ENCODE data around the gene ERV3-1. TPM values are rescaled to one million over a fixed set of nuclear protein-coding genes. Genes with fewer than 3 reads are reported as not detected.

ERV3-1 gene
- total and polyA plus RNA-seq, 9 of the 15 experiments (the other 6 are each of a cell fraction or from before 2014, with no cell fraction given), result 10.2 to 30.0 (median 22.0) TPM

- TF ChIP-seq UBTF (IDR thresholded peaks at IDR 0.05; ENCODE audit: borderline replicate concordance in 1 of 2, low read depth in 2 of 2, low read length in 2 of 2), result no peak
- TF ChIP-seq GATA2 (CRISPR knock-in tag; IDR thresholded peaks at IDR 0.05), result peak; percentile 98
- TF ChIP-seq SMAD4 (CRISPR knock-in tag; conservative IDR thresholded peaks at IDR 0.05), result peak; percentile 96
- TF ChIP-seq JUN (IDR thresholded peaks at IDR 0.05; ENCODE audit: borderline replicate concordance, low read depth, low read length), result peak; percentile 98
- TF ChIP-seq JUN (CRISPR knock-in tag; IDR thresholded peaks at IDR 0.05; ENCODE audit: borderline replicate concordance), result peak; percentile 96
- TF ChIP-seq TCF15 (CRISPR knock-in tag; IDR thresholded peaks at IDR 0.05), result no peak; the same call in 1 of the 2 replicates
- TF ChIP-seq ZNF780A (CRISPR knock-in tag; IDR thresholded peaks at IDR 0.05), result no peak
- no peak for TF ChIP-seq RBM22 (IDR thresholded peaks at IDR 0.05; ENCODE audit: low read depth, low read length, poor library complexity, severe bottlenecking)
- TF ChIP-seq ZC3H8 (IDR thresholded peaks at IDR 0.05), result no peak
- TF ChIP-seq CBFA2T3 (IDR thresholded peaks at IDR 0.05), result peak; percentile 99
- peak; percentile 100 for TF ChIP-seq ARID1B (IDR thresholded peaks at IDR 0.05)
- TF ChIP-seq SOX6 (IDR thresholded peaks at IDR 0.05), result peak; percentile 100
- TF ChIP-seq KDM5B (IDR thresholded peaks at IDR 0.05; ENCODE audit: insufficient replicate concordance, low read depth, low read length), result no peak
- no peak for TF ChIP-seq TAF15 (IDR thresholded peaks at IDR 0.05; ENCODE audit: low read depth, low read length)
- TF ChIP-seq CBX8 (IDR thresholded peaks at IDR 0.05; ENCODE audit: borderline replicate concordance, extremely low read depth, low read depth, low read length, poor library complexity, severe bottlenecking), result no peak
- TF ChIP-seq ZNF174 (CRISPR knock-in tag; IDR thresholded peaks at IDR 0.05), result no peak
- TF ChIP-seq MITF (IDR thresholded peaks at IDR 0.05), result peak; percentile 97
- peak; percentile 95; the same call in 1 of the 2 replicates for TF ChIP-seq BRD4 (IDR thresholded peaks at IDR 0.05)
- no peak for TF ChIP-seq CHCHD3 (CRISPR knock-in tag; IDR thresholded peaks at IDR 0.05)
- TF ChIP-seq IFI16 (CRISPR knock-in tag; IDR thresholded peaks at IDR 0.05), result no peak
- TF ChIP-seq FOXK1 (CRISPR knock-in tag; IDR thresholded peaks at IDR 0.05; ENCODE audit: borderline replicate concordance), result no peak
- TF ChIP-seq ELK3 (CRISPR knock-in tag; IDR thresholded peaks at IDR 0.05), result no peak
Measured at GRCh38 chr7:64999165-65000004, 7.1 kb downstream of the ERV3-1 start (continued).

Measured in K562 (cell line).